ENCODE data around the gene LIPC. TPM values are rescaled to one million over a fixed set of nuclear protein-coding genes. Genes with fewer than 3 reads are reported as not detected.

The LIPC gene
- total and polyA plus RNA-seq, 2 donors (not counting 3 experiments of a cell fraction or from before 2014, with no cell fraction given) = not detected

GRCh38 chr15:58406811-58407210 is 25.0 kb upstream of the LIPC start:
- H3K4me3 ChIP-seq (replicated peaks in 1 of 3; ENCODE audit: insufficient read depth in 1 of 3, low read depth in 1 of 3, low read length in 3 of 3) = no peak overlapping the region
- ChIA-PET CTCF (no interaction called here), POLR2A (no interaction called here)
- TF ChIP-seq EZH2 (IDR thresholded peaks at IDR 0.05; ENCODE audit: borderline replicate concordance, low read depth, low read length, severe bottlenecking) = no peak
- no peak for TF ChIP-seq POLR2A (IDR thresholded peaks at IDR 0.05; ENCODE audit: low read depth, low read length)
- TF ChIP-seq JUN (IDR thresholded peaks at IDR 0.05; ENCODE audit: borderline replicate concordance, insufficient read depth, insufficient read length, low read depth) = no peak
- no peak for TF ChIP-seq MAX (IDR thresholded peaks at IDR 0.05; ENCODE audit: insufficient read depth, insufficient read length)
- TF ChIP-seq CTCF (IDR thresholded peaks at IDR 0.05; ENCODE audit: extremely low read depth in 1 of 2, insufficient read depth in 1 of 2, low read depth in 1 of 2, low read length in 2 of 2) = no peak
- no peak for TF ChIP-seq GATA2 (IDR thresholded peaks at IDR 0.05; ENCODE audit: insufficient read depth, insufficient read length, low read depth, low read length)
- no peak for TF ChIP-seq MYC (IDR thresholded peaks at IDR 0.05; ENCODE audit: low read depth, low read length)
- no peak for TF ChIP-seq POLR2AphosphoS5 (IDR thresholded peaks at IDR 0.05; ENCODE audit: insufficient read depth, low read depth, low read length)
- no peak for TF ChIP-seq FOS (IDR thresholded peaks at IDR 0.05; ENCODE audit: borderline replicate concordance, insufficient read depth, low read length)
- intact Hi-C loops (cut with micrococcal nuclease) (no loop called here), dilution Hi-C loops (cut with MboI; ENCODE audit: extremely low pct_ligation_motif_present, low sequenced_read_pairs) (no loop called here)
- BruUV-seq (replicated peaks) = no TSS peak
- no peak overlapping the region for H3K9ac ChIP-seq (replicated peaks; ENCODE audit: extremely low read depth, insufficient read depth, low read length)
- H4K20me1 ChIP-seq (replicated peaks; ENCODE audit: control insufficient read depth, extremely low read depth, insufficient read depth, low read length) = no peaks in the 10 kb centered on the region
- H3K36me3 ChIP-seq (ENCODE audit: control insufficient read depth in 2 of 2, extremely low read depth in 1 of 2, insufficient read depth in 2 of 2, low read length in 2 of 2) = no peaks in the 10 kb centered on the region
- no peaks in the 10 kb centered on the region for H3K4me1 ChIP-seq (ENCODE audit: control insufficient read depth, extremely low read depth, insufficient read depth, low read length)
- H3K9me1 ChIP-seq (replicated peaks; ENCODE audit: control insufficient read depth, extremely low read depth, insufficient read depth, low read length) = no peaks in the 10 kb centered on the region
- H3K9me3 ChIP-seq (replicated peaks; ENCODE audit: control insufficient read depth, insufficient read depth, low read length) = no peaks in the 10 kb centered on the region
- peaks cover 11 to 16% of the 10 kb centered on the region in 2 experiments for H3K27me3 ChIP-seq (ENCODE audit: control insufficient read depth in 2 of 2, insufficient read depth in 2 of 2, low read length in 2 of 2)
- H3K4me2 ChIP-seq (ENCODE audit: insufficient read depth, low read length) = no peak overlapping the region
- no peak overlapping the region for H3K27ac ChIP-seq (ENCODE audit: insufficient read depth, low read depth, low read length)
- no peak for FAIRE-seq
- H2AFZ ChIP-seq (ENCODE audit: low read depth, low read length) = no peak overlapping the region
- H3K79me2 ChIP-seq (ENCODE audit: control insufficient read depth, insufficient read depth, low read length) = no peaks in the 10 kb centered on the region
- no peak for DNase-seq (ENCODE audit: low read depth, low spot score)

Data from endothelial cell of umbilical vein (primary cell).